Astrocyte (in vitro differentiated cells and primary cell): ENCODE results near the gene SCT.
"Not testable (repeated sequence)": the region's sequence is repeated elsewhere in the genome, so short reads cannot be mapped to it uniquely, and the experiment has no call there.

Source experiments
- CTCF ChIP-seq: IDR thresholded peaks from 2 replicates; pipeline ENCODE4 v1.5.1; 2011; ENCODE audit warnings: low read depth, mild to moderate bottlenecking, inconsistent platforms, low read length, moderate library complexity; ENCODE audit not compliant: insufficient read depth
- EZH2 ChIP-seq: IDR thresholded peaks from 2 replicates; pipeline ENCODE4 v1.6.1; 2012; ENCODE audit warnings: mild to moderate bottlenecking, low read length, inconsistent platforms; ENCODE audit not compliant: insufficient read depth

- TF ChIP-seq CTCF, EZH2: not testable (repeated sequence)
Observed at GRCh38 chr11:654444-654843, 27.5 kb upstream of the SCT start.
